UCSD-AML1 (cell line): ENCODE data around the gene CNTRL.

Experiments
- DNase-seq: peaks from one replicate; lab custom pipeline; 2025; ENCODE audit not compliant: unreplicated experiment; lab: John Stamatoyannopoulos, UW

Gene CNTRL

DNA sequence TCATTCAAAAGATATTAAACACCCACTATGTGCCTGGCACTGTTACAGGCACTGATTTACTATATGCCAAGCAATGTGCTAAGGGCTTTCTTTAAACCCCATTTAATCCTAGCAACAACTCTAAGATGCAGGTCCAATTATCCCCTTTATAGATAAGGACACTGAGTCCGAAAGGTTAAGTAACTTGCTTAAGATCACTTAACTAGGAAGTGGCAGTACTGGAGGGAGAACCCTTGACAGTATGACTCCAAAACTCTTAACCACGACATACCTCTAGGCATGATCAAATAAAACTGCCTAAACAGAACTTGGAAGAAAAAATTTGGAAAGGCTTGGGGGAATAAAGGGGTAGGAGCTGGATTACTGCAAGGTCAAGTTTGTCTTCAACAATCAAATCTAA is 125.2 kb downstream of the CNTRL start:
- DNase-seq = no peak

DNA sequence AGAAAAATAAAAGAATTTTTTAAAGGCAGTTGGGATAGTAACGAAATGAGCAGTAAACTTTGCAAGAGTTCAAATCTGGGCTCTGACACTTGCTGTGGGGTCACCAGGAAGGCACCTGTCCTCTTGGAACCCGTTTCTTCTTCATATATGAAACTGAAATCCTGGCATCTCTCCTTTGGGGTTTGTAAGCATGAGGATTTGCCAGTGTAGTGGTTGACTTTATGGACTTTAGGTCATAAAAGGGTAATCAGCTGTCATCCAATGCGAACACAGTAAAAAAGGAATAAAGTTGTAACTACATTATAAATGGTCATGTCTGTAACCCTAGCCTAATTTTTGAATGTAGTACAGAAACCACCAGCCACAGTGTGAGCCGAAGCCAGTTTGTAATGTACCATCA is 125.6 kb downstream of the CNTRL start:
- no peak for DNase-seq

DNA sequence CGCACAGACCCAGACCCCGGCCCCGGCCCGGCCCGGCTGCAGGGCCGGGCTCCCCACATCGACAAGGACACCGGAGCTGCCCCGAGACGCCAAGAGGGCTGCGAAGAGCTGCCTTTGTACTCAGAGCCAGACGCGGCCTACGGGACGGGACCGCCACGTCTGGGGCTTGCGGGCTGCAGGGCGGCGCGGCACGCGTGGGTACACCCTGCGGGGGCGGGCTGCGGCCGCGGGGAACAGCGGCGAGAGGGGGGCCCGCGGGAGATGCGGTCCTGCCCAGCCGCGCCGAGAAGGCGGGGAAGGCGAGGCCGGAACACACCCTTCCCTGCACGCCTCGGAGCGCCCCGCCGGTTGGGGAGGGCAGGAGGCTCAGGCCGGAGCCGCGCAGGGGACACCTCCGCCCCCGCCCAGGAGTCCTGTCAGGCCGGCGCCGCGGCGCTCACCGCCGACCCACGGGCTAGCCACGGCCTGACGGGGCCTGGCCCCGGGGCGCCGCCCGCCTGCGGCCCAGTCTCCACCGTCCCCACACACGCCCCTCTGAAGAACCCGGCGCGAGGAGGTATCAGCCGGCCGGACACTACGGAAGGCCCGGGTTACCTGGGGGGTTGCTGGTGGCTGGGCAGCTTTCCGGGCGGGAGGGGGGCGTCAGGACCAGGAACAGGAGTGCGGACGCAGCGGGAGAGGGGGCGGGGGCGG is 126.4 kb downstream of the CNTRL start:
- DNase-seq = no peak

DNA sequence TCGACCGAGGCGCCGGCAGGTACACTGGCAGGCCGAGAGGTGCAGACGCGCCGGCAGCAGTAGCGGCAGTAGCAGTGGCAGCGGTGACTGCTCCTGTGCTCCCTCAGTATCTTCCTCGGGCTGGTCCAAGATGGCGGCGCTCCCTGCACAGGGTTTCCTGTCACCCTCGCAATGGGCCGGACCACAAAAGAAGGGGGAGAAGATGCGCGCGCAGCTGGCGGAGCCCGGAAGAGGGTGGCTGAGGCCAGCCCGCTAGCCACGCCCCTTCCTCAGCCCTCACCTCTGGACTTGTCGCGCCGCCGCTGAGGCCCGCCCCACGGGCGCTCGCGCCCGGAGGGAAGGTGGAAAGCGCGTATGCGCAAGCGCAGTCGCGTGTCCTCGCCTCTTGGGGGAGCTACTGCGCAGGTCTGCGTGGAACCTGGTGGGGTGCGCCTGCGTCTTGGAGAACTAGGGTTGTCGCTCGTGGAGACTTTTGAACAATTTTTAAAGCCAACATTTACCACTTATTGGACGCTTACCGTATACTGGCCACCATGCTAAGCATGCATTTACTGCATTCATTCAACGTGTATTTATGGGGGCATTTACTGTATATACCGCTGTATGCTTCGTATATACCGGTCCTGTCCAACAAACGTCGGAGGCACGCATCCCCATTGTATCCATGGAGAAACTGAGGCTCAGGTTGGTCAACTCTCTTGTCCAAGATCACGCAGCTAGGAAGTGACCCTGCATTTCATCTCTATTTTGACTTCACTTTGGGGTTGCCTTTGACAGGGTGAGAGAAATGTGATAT is 127.2 kb downstream of the CNTRL start, which contains the start of gene RAB14:
RAB14 (minus strand) TSS at position 132 of the 796 bp plus-strand sequence. CDS start 8,457 bp downstream, outside the sequence.
- peak; percentile 100 for DNase-seq

GRCh38 chr9:121204121-121204520 is 129.4 kb downstream of the CNTRL start:
- DNase-seq = no peak

DNA sequence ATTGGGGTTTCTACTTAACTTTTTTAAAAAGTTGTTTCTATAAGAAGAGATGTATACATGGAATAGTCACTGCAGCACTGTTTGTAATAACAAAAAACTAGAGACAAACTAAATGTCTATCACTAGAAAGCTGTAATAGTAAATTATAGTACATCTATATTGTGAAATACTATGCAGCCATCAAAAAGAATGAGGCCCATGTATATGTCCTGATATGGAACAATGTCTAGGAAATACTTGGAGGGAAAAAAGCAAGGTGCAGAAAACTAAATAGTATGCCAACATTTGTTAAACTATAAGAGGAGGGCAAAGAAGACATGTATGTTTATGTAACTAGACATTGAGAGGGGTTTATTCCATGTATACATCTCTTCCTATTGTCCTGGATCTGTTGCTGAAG is 129.9 kb downstream of the CNTRL start:
- no peak for DNase-seq

GRCh38 chr9:121206516-121207370 is 132.0 kb downstream of the CNTRL start:
- DNase-seq = no peak

DNA sequence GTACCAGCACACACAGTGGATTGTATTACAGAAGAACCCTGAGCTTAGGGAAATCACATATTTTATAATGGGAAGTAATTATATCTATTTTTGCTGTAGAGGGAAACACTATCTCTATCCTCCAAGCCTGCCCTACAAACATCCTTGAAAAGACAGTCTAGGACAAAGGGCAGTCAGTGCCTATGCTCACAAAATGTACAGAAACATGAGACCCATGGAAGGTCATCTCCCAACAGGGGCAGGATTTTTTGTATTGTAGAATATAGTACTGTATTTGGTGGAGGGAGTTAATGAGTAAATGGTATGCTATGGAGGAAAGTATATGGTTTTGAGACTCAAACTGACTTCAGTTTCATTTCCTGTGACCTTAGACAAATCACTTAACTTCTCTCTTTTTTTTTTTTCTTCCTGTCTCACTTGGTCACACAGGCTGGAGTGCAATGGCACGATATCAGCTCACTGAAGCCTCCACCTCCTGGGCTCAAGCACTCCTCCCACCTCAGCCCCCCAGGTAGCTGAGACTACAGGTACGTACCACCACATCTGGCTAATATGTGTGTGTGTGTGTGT is 132.7 kb downstream of the CNTRL start:
- DNase-seq = no peak

- no peak for DNase-seq
These were observed 135.8 kb downstream of the CNTRL start for GRCh38 chr9:121210536-121210935.

- peak; percentile 90 for DNase-seq
These were observed 138.5 kb downstream of the CNTRL start for GRCh38 chr9:121213136-121213806.

DNA sequence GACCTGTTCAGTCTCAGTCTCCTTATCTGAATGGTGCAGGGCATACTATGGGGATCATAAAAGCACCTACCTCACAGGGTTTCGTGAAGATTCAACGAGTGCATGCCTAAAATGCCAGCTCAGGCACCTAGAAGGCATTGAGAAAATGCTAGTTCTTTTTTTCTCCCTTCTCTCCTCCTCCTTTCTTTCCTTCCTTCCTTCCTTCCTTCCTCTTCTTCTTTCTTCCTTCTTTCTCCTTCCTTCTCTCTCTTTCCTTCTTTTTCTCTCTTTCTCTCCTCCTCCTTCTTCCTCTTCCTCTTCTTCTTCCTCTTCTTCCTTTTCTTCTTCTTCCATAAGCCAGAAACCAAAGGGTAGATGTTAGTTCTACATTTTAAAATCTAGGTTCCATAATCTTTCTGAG is 139.2 kb downstream of the CNTRL start:
- DNase-seq = no peak

DNA sequence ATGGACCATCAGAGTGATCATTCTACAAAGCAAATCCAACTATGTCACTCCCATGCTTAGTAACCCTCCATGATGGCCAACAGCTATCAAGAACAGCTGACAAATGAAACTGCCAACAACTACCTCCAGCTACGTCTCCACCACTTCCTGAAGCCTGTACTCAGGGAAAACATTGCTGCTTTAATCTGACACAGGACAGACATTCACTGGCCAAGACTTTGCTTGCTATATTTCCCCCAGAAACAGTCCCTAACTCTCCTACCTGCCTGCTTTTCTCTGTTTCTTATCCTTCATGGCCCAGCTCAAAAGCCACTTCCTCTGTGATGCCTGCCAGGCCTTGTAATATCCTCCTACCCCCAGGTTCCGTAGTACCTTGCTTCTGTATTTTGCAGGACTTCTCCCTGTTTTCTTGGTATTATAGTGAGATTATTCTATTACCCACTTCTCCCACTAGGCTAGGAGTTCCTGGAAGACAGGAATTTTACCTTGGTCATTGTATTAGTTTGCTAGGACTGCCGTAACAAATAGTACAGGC is 141.6 kb downstream of the CNTRL start:
- peak; percentile 37 for DNase-seq

GRCh38 chr9:121217609-121218292 is 143.0 kb downstream of the CNTRL start:
- DNase-seq = no peak

GRCh38 chr9:121218357-121219027 is 143.7 kb downstream of the CNTRL start:
- DNase-seq = no peak

GRCh38 chr9:121219530-121219929 is 144.8 kb downstream of the CNTRL start:
- no peak for DNase-seq

- no peak for DNase-seq
These were observed 146.4 kb downstream of the CNTRL start for GRCh38 chr9:121220996-121221663.

DNA sequence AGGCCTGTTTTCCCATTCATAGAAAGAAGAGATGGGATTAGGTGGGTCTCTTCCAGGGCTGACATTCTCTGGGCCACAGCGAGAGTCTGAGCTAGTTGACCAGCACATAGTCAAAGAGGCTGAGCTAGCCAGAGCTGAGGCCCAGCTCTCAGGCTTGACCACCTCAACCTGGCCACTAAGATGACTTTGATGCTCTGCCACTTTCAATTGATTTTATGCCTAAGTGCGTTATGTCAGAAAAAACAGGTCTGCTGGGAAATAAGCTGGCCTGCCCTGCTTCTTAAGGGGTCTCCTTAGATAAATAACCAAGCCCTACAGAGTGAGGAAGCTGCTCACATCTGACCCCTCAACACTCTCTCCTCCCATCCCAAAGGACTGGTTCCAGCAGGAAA is 146.9 kb downstream of the CNTRL start:
- no peak for DNase-seq

DNA sequence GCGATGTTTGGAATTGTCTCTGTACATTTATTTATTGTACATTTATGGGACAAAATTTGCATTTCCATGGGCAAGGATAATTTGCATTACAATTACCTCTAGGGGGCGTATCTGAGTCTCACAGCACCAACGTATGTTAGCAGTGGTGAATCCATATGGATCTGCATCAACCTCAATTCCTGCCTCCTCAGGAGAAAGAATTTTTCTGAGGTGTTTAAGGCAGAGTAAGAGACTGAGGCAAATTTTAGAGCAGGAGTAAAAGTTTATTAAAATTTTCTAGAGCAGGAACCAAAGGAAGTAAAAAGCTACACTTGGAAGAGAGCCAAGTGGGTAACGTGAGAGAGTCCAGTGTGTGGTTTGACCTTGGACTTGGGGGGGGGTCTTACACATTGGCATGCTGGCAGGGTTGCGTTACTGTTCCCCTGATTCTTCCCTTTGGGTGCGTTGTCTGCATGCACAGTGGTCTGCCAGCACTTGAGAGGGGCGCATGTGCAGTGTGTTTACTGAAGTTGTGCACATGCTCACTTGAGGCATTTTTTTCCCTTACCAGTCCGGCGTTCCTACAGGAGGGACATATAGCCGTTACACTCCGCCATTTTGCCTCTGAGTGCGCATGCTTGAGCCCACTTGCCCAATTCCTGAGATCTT is 147.9 kb downstream of the CNTRL start:
- DNase-seq = no peak
